ENCODE measurements around the gene FAM170B. TPM values are rescaled to one million over a fixed set of nuclear protein-coding genes. Genes with fewer than 3 reads are reported as not detected.

FAM170B gene
- total RNA-seq, 1 donor from 2014 or later: not detected

GRCh38 chr10:49177391-49178355, 43.9 kb upstream of the FAM170B start:
- no peaks in the 10 kb centered on the region for H3K27me3 ChIP-seq (ENCODE audit: control insufficient read depth, insufficient read depth, low read length)
- H3K4me3 ChIP-seq (ENCODE audit: low read depth, low read length): no peak overlapping the region
- peak; percentile 83 for DNase-seq (ENCODE audit: low read depth)
- H3K36me3 ChIP-seq (ENCODE audit: control insufficient read depth, insufficient read depth, low read length): no peaks in the 10 kb centered on the region
- no peak for TF ChIP-seq CTCF (IDR thresholded peaks at IDR 0.05; ENCODE audit: insufficient read depth, low read length, poor library complexity, severe bottlenecking)

- Histone ChIP-seq H3K27me3 (ENCODE audit: control insufficient read depth, insufficient read depth, low read length) (no peaks in the 10 kb centered on the region), H3K36me3 (ENCODE audit: control insufficient read depth, insufficient read depth, low read length) (no peaks in the 10 kb centered on the region), H3K4me3 (ENCODE audit: low read depth, low read length) (no peak overlapping the region)
- no peak for DNase-seq (ENCODE audit: low read depth)
- TF ChIP-seq CTCF (IDR thresholded peaks at IDR 0.05; ENCODE audit: insufficient read depth, low read length, poor library complexity, severe bottlenecking): no peak
Observed at GRCh38 chr10:49176310-49177268, 42.8 kb upstream of the FAM170B start.

GRCh38 chr10:49175587-49176309, 41.9 kb upstream of the FAM170B start:
- H3K4me3 ChIP-seq (ENCODE audit: low read depth, low read length): no peak overlapping the region
- no peak for DNase-seq (ENCODE audit: low read depth)
- no peaks in the 10 kb centered on the region for H3K36me3 ChIP-seq (ENCODE audit: control insufficient read depth, insufficient read depth, low read length)
- TF ChIP-seq CTCF (IDR thresholded peaks at IDR 0.05; ENCODE audit: insufficient read depth, low read length, poor library complexity, severe bottlenecking): no peak
- H3K27me3 ChIP-seq (ENCODE audit: control insufficient read depth, insufficient read depth, low read length): no peaks in the 10 kb centered on the region

GRCh38 chr10:49174926-49175500, 41.2 kb upstream of the FAM170B start:
- H3K4me3 ChIP-seq (ENCODE audit: low read depth, low read length): no peak overlapping the region
- no peaks in the 10 kb centered on the region for H3K27me3 ChIP-seq (ENCODE audit: control insufficient read depth, insufficient read depth, low read length)
- DNase-seq (ENCODE audit: low read depth): no peak
- TF ChIP-seq CTCF (IDR thresholded peaks at IDR 0.05; ENCODE audit: insufficient read depth, low read length, poor library complexity, severe bottlenecking): no peak
- H3K36me3 ChIP-seq (ENCODE audit: control insufficient read depth, insufficient read depth, low read length): no peaks in the 10 kb centered on the region

GRCh38 chr10:49174261-49174925, 40.6 kb upstream of the FAM170B start:
- no peaks in the 10 kb centered on the region for H3K36me3 ChIP-seq (ENCODE audit: control insufficient read depth, insufficient read depth, low read length)
- no peak for TF ChIP-seq CTCF (IDR thresholded peaks at IDR 0.05; ENCODE audit: insufficient read depth, low read length, poor library complexity, severe bottlenecking)
- no peak for DNase-seq (ENCODE audit: low read depth)
- no peaks in the 10 kb centered on the region for H3K27me3 ChIP-seq (ENCODE audit: control insufficient read depth, insufficient read depth, low read length)
- no peak overlapping the region for H3K4me3 ChIP-seq (ENCODE audit: low read depth, low read length)
